NB4 (cell line): Measurements from ENCODE around the gene FOXD4.
A peak's percentile ranks its signal among the peaks of the same experiment; 100 is the strongest.
"Not testable (repeated sequence)": the region's sequence is repeated elsewhere in the genome, so short reads cannot be mapped to it uniquely, and the experiment has no call there.

Source experiments
- DNase-seq: peaks from one replicate; pipeline ENCODE4 v3.0.0; 2010; ENCODE audit warnings: low read depth
- H3K4me3 ChIP-seq: one replicate; pipeline ENCODE4 v1.5.1; 2011; ENCODE audit warnings: mild to moderate bottlenecking, low read depth, low read length, moderate library complexity

The FOXD4 gene

DNA sequence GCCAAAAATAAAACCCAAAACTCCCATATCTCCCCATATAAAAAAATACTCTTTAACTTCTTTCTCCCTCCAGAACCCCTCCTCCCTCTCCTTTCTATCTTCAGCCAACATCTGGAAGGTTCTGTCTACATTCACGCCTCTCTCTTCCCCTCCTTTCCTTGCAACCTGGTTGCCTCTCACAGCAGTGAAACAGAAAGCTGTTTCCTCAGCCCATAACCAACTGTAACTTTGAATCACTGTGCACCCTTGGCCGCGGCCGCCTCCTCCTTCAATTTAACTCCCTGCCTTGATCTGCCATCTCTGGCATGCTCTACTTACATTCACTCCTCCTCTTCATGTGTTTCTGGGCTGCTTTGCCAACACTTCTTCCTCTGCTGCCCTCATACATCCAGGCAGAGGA lies 23.2 kb downstream of the FOXD4 start:
- H3K4me3 ChIP-seq, result not testable (repeated sequence)
- DNase-seq, result peak; percentile 17

DNA sequence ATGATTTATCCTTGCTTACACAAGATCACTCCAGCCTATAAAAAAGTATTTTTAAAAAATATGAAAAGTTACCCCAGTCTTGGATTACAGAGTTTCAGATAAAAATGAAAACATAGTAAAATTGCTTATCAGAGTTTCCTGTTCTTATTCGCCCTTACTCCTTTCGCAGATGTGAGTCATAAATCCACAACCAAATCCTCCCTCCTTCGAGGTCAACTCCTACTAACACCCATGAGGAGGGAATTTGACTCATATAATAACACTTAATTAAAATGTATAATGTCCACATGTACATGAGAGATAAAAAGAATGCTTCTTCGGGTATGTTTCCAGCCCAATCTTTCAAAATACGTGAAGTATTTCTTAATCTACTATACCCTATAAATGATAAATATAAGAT lies 23.9 kb downstream of the FOXD4 start:
- peak; percentile 30 for DNase-seq
- H3K4me3 ChIP-seq, result not testable (repeated sequence)

DNA sequence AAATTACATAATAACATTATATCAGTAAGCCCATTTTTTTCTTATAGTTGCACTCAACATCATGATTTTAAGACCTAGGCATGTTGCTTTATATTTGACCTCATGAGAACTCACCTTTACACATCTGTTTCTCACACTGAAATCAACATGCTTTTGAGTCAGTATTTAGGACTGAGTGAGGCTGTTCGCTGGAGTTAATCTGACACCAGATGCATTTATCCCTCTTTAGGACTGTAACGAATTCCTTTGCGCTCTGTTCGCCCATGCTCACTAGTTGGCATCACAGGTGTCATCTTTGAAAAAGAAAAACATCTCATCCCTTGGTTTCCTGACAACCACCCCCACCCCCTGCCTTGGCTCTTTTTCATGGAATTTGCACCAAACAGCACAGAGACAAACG lies 24.3 kb downstream of the FOXD4 start:
- not testable (repeated sequence) for DNase-seq, H3K4me3 ChIP-seq

DNA sequence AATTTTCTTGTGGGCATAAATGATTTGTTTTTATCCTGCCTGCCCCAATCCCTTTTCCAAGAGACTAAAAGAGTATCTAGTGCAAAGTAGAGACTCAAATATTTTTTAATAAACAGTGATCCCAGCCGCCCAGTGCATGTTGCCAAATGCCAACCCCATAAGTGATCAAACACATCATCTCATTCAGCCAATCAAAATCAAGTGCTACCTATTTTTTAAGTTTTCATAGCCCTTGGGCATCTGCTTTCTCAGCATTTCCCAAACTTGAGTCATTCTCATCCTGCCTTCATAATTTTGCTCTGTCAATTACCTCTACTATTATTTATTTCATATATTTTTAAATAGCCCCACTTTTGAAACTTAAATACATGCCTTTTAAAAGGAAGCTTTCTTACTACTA lies 27.4 kb downstream of the FOXD4 start:
- not testable (repeated sequence) for DNase-seq, H3K4me3 ChIP-seq

DNA sequence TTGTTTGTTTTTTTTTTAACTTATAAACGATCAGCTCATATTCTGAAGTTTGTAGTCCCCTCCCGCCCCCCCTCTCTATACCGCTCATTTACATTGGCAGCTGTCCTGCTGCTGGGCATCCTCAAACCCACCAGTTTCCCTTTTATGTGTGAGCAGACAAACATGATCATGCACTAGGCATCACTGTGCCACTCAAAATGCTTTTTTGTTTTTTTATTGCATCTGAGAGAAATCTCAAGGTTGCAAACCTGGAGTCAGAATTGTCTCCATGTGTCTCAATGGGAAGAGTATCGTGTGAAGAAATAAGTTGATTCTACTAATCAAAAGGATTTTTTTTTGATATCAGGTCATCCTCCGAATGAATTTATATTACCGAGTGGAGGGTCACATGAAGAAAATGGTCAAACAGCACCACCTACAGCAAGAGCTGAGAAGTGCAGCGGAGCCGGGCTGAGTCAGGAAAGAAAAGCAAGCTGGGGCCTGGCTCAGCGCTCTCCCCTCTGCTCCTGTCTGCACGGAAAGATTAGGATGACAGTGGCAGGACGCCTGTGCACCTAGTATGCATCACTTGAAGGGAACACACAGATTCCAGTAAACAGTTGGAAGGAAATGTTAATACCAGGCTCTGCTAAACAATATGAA lies 29.7 kb downstream of the FOXD4 start:
- peak; percentile 3 for DNase-seq
- H3K4me3 ChIP-seq, result not testable (repeated sequence)

DNA sequence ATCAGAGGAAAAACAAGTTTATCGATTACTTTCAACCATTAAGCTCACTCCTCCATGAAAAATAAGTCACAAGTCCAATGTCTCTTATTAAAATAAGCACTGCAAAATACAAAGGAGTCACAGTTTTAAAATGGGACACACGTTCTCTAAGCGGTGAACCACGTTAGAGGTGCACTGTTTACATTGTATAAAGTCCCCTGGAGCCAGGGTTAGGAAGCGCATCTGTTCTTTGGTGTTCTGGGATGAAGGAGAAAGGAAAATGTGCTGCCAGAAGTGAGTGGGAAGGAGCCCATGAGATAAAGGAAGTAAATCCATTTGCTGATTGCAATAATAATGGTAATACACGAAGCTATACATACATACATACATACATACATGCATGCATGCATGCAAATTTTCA lies 30.4 kb downstream of the FOXD4 start:
- not testable (repeated sequence) for H3K4me3 ChIP-seq, DNase-seq

DNA sequence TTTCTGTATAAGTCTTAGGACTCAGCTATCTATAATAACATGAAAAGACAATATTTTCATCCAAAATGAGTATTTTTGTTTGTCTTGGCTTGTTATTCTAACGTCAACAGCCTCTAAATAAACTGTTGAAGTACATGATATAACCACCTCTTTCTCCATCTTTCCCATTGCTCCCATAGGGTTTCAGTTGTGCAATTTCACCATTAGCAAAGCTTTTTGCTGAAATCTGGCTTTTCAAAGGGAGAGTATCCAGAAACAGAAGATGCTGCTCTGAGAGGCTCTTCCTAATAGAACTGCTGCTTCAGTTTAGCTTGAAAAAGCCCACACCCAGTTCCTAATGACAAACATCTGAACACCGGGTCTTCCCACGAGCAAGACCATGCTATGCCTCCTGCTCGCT lies 31.1 kb downstream of the FOXD4 start:
- not testable (repeated sequence) for DNase-seq, H3K4me3 ChIP-seq

DNA sequence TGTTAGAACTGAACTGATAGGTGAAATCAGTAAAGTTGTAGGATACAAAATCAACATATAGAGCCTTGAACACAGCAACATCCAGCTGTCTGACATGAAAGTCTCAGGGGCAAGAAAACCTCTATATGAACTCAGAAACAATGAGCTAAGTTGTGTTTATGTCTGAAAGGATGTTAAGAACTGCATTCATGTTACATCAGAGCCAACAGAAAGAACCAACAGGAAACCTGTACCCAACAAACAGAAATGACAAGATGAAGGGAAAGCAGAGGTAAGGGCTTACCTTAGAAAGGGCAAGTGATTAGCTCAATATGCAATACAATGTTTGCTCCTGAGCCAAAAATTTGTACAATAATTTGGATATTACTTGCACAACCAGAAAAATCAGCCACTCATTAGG lies 31.5 kb downstream of the FOXD4 start:
- not testable (repeated sequence) for H3K4me3 ChIP-seq, DNase-seq

DNA sequence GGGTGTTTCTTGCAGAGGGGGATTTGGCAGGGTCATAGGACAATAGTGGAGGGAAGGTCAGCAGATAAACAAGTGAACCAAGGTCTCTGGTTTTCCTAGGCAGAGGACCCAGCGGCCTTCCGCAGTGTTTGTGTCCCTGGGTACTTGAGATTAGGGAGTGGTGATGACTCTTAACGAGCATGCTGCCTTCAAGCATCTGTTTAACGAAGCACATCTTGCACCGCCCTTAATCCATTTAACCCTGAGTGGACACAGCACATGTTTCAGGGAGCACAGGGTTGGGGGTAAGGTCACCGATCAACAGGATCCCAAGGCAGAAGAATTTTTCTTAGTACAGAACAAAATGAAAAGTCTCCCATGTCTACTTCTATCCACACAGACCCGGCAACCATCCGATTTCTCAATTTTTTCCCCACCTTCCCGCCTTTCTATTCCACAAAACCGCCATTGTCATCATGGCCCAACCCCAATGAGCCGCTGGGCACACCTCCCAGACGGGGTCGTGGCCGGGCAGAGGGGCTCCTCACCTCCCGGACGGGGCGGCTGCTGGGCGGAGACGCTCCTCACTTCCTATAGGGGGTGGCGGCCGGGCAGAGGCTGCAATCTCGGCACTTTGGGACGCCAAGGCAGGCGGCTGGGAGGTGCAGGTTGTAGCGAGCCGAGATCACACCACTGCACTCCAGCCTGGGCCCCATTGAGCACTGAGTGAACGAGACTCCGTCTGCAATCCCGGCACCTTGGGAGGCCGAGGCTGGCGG lies 35.1 kb downstream of the FOXD4 start:
- not testable (repeated sequence) for DNase-seq, H3K4me3 ChIP-seq

DNA sequence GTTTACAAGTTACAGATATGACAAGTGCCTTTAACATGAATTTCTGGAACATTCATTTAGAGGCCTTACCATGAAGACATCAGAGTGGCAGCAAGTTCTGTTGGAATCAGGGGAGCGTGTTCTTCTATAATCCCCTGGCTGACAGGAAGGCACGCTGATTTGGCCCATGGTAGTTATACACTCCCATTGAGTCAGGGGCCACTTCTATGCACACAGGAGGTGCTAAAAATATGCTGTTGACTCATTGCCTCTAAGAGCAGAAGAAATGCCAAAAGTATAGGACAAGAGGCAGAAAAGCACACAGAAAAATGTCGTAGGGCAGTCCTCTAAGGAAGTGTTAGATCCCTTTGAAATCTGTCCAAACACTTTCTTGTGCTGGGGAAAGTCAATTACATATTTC lies 39.9 kb downstream of the FOXD4 start:
- H3K4me3 ChIP-seq, DNase-seq: not testable (repeated sequence)

DNA sequence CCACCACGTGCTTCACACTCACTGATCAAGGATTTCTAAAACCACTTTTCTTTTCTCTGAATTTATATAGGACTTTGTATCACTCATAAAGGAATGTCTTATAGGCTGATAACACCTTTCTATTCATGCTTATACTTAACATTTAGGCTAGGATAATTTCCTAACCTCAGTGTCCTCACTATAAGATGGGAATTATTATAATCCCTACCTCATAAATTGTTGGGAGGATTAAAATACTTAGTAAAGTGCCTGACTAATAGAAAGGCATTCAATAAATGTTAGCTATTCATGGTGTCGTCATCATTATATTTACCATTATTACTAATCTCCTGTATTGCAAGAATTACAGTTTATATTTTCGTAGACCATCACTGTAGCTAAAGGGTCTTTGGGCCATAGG lies 41.8 kb downstream of the FOXD4 start:
- not testable (repeated sequence) for DNase-seq, H3K4me3 ChIP-seq

DNA sequence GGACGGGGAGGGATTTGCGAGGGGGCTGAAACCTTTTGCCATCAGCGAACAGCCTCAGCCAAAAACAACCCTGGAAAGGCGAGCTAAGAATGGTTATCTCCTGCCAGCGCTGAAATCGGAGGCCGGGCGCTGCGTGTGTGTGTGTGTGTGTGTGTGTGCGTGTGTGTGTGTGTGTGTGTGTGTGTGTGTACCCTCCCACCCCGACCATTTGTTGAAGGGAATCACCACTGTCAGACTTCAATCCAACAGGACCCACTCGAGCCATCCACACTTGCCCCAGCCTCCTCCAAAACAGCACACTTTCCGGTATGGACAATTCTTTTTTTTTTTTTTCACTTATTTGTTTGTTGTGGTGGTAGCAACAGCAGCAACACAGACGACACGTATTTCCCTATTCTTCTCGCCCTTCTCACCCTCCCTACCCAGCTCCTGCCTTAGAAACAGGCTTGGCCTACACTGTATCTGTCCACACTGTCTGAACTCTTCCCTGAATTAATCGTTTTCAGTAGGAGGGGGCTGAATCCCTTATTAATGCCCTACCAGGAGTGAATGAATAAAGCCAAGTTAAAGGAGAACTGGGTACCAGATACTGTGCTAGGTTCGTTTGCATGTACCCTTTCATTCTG lies 44.2 kb downstream of the FOXD4 start:
- H3K4me3 ChIP-seq, DNase-seq: not testable (repeated sequence)

DNA sequence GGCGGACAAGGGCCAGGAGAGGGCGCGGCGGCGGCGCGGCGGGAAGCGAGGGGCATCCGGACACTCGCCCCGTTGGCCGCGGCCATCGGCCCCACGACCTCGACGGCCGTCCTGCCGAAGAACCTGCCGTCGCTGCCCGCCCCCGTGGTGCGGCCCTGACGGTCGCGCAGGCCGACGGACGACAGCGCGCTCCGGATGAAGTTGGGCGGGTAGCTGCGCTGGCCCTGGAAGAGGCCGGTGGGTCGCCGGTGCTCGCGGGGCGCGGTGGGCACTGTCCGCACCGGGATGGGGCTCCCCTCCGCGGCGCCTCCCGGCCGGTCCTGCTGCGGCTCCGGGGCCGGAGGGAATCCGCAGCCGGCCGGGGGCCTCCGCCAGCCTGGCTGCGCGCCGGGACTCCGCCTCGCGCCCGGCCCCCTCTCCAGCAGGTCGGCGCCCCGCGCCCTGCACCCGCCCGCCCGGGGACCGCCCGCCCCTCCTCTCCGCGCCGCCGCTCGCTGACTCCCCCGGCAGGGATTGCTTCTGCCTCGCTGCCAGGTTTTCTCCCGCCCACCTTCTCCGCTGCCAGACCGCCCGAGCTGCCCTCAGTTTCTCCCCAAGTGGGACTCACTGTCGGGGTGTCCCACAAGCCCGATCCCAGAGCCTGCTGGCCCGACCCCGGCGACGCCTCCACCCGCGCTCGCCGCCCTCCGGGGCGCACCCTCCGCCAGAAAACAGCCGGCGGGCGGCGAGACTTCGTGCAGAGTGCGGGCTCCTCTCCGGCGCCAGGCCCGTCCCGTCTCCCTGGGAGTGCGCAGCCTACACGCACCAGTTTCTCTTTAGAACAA lies 44.9 kb downstream of the FOXD4 start:
- DNase-seq, result peak; percentile 24
- not testable (repeated sequence) for H3K4me3 ChIP-seq
